Suprapubic skin (tissue), 4 donors: Measurements from ENCODE around the gene IL17REL. TPM values are rescaled to one million over a fixed set of nuclear protein-coding genes. Genes with fewer than 3 reads are reported as not detected.

Experiments
- DNase-seq, 2 donors: peaks; one replicate each; pipeline ENCODE4 v3.0.0-alpha.2; 2019; ENCODE audit warnings: low spot score in 2 of 2
- H3K27ac ChIP-seq: fragments of 200-600 bp; sonication (generic); one replicate; pipeline ENCODE4 v1.5.1; 2019
- H3K27me3 ChIP-seq: fragments of 200-600 bp; sonication (generic); one replicate; pipeline ENCODE4 v1.5.1; 2019
- H3K36me3 ChIP-seq: fragments of 200-600 bp; sonication (generic); one replicate; pipeline ENCODE4 v1.5.1; 2019
- H3K4me1 ChIP-seq: fragments of 200-600 bp; sonication (generic); one replicate; pipeline ENCODE4 v1.5.1; 2019
- H3K4me3 ChIP-seq: fragments of 200-600 bp; sonication (generic); one replicate; pipeline ENCODE4 v1.5.1; 2019; ENCODE audit warnings: mild to moderate bottlenecking
- H3K9me3 ChIP-seq: fragments of 200-600 bp; sonication (generic); one replicate; pipeline ENCODE4 v1.5.1; 2019
- CTCF ChIP-seq, 2 donors: fragments of 200-600 bp in 1 of 2; fragments of 450-650 bp in 1 of 2; sonication (generic) in 1 of 2; IDR thresholded peaks; one replicate each; pipeline ENCODE4 v1.5.1; 2016 to 2019; ENCODE audit warnings: antibody characterized with exemption in 2 of 2, mild to moderate bottlenecking in 1 of 2, moderate library complexity in 1 of 2
- EP300 ChIP-seq: sonication (generic); formaldehyde crosslinking; IDR thresholded peaks from one replicate; pipeline ENCODE4 v1.6.1; 2017; ENCODE audit warnings: antibody characterized with exemption
- POLR2A ChIP-seq, 2 donors: fragments of 450-650 bp; IDR thresholded peaks; one replicate each; pipeline ENCODE4 v1.6.1; 2017; ENCODE audit warnings: antibody characterized with exemption in 2 of 2, mild to moderate bottlenecking in 2 of 2, moderate library complexity in 2 of 2
- POLR2AphosphoS5 ChIP-seq, 3 donors: sonication (generic); formaldehyde crosslinking; IDR thresholded peaks; one replicate each; pipeline ENCODE4 v1.6.1; 2017; ENCODE audit warnings: antibody characterized with exemption in 3 of 3
- WGBS: methylation state at CpG from one replicate; pipeline ENCODE4 v1.1.5; 2018; 5-methylcytosine and 5-hydroxymethylcytosine counted together
- total RNA-seq, 4 donors: library from RNA; depleted of rRNA; stranded (reverse); fragments of >200 nt; gene quantifications; one replicate each; pipeline ENCODE4 v1.1.0, GENCODE V29; 2016

IL17REL gene
- total RNA-seq, result not detected

GRCh38 chr22:50012211-50013181 is at the start of gene IL17REL:
Gene IL17REL, minus strand, starts transcription at chr22:50012765. Its CDS starts 119 bp downstream, at chr22:50012646.
- TF ChIP-seq POLR2AphosphoS5 (IDR thresholded peaks at IDR 0.05), result no peak
- TF ChIP-seq POLR2A (IDR thresholded peaks at IDR 0.05), result no peak
- no peak for TF ChIP-seq EP300
- peak in 1 of 2 donors; percentile 6 for TF ChIP-seq CTCF (IDR thresholded peaks at IDR 0.05)
- DNase-seq, result no peak
- H3K4me3 ChIP-seq, result no peak within 1 kb of the TSS
- 64% methylated on average over 17 of the region's 29 CpGs for WGBS
- H3K4me1 ChIP-seq, result peaks cover 38% of the 10 kb centered on the region
- no peak within 1 kb of the TSS for H3K27ac ChIP-seq
- peaks cover 87% of the 10 kb centered on the region for H3K27me3 ChIP-seq
- no peaks in the 10 kb centered on the region for H3K36me3 ChIP-seq
- no peaks in the 10 kb centered on the region for H3K9me3 ChIP-seq

DNA sequence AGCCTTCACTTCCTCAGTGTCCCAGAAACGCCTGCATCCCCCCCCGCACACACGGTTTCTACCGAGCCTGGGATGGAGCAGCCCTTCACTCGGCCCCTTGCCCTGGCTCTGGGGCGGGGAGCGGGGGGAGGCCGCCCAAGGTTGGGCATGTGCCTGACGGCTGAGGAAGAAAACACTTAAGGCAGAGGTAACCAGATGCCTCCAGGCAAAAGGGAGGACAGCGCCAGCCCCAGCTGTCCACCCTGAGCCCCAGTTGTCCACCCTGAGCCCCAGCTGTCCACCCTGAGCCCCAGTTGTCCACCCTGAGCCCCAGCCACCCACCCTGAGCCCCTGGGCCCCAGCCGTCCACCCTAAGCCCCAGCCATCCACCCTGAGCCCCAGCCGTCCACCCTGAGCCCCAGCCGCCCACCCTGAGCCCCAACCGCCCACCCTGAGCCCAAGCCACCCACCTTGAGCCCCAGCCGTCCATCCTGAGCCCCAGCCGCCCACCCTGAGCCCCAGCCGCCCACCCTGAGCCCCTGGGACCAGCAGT is 49.3 kb upstream of the IL17REL start:
- WGBS, result 75% methylated on average over 10 of the region's 17 CpGs
- peaks cover 15% of the 10 kb centered on the region for H3K4me1 ChIP-seq
- H3K27ac ChIP-seq, result no peak overlapping the region
- no peak for DNase-seq
- TF ChIP-seq POLR2A (IDR thresholded peaks at IDR 0.05) (no peak), CTCF (IDR thresholded peaks at IDR 0.05) (no peak), EP300 (no peak), POLR2AphosphoS5 (IDR thresholded peaks at IDR 0.05) (no peak)
- no peaks in the 10 kb centered on the region for H3K9me3 ChIP-seq
- peaks cover 50% of the 10 kb centered on the region for H3K27me3 ChIP-seq
- H3K36me3 ChIP-seq, result no peaks in the 10 kb centered on the region
- no peak overlapping the region for H3K4me3 ChIP-seq

DNA sequence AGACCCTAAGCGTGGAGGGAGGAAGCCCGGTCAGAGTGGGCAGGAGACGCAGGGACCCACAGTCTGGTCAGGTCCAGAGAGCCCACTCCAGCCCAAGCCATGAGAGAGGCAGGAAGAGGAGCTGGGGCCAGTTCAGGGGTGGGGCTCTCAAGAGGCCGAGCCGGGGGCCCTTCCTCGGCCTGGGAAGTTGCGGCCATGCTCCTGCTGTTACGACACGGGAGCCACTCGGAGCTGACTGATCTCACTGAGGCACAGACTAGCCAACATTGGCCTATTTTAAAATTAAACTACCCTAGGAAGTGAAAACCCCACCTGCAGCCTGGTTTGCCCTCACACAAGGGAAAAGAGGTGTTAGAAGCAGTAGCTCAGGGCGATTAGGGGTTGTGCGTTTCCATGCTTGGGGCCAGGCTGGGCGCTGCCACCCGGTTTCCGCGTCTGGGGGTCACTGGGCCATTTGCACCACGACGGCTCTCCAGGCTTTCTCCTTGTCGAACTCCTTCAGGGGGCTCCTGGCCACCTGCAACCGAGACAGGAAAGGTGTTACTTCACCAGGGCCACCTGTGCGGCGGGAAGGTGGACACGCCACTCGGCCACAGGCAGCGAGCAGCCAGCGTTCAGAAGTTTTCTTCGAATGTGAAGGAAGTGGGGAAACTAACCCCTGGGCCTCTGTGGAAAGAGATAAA is 48.7 kb upstream of the IL17REL start:
- no peak for TF ChIP-seq POLR2AphosphoS5 (IDR thresholded peaks at IDR 0.05)
- TF ChIP-seq CTCF (IDR thresholded peaks at IDR 0.05), result no peak
- no peak for TF ChIP-seq POLR2A (IDR thresholded peaks at IDR 0.05)
- TF ChIP-seq EP300, result no peak
- no peak for DNase-seq
- Histone ChIP-seq H3K9me3 (no peaks in the 10 kb centered on the region), H3K4me3 (no peak overlapping the region), H3K27me3 (peaks cover 50% of the 10 kb centered on the region), H3K36me3 (no peaks in the 10 kb centered on the region), H3K4me1 (peaks cover 15% of the 10 kb centered on the region), H3K27ac (no peak overlapping the region)
- 78% methylated on average over 23 of the region's 27 CpGs for WGBS

DNA sequence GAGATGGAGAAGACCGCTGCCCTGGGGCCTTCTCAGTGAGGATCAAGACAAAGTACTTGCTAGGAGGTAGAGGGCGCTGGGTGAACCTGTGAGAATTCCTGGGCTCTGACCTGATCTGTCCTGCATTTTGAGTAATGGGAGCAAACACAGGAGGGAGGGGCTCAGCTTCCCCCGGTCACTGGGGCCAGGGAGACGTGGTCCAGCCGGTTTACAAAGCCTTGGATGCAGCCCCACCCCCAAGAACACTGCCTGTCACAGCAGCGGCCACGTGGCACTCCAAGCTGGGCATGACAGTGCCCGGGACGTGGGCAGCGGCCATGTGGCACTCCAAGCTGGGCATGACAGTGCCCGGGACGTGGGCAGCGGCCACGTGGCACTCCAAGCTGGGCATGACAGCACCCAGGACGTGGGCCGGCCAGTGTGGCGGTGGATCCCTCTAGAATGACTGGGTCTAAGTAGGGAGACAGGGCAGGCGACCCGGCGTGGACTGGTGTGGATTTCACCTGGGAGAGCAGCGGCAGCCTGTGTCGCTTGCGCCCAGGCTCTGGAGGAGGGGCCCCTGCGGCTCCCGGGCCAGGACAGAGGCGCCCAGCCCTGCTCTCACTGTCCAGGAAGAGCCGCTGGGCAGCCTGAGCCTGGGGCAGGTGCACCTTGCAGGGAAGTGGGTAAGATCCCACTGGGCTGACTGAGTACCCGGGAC is 48.0 kb upstream of the IL17REL start:
- no peak for DNase-seq
- H3K4me3 ChIP-seq, result no peak overlapping the region
- WGBS, result 72% methylated on average over 6 of the region's 28 CpGs
- H3K9me3 ChIP-seq, result no peaks in the 10 kb centered on the region
- no peak overlapping the region for H3K27ac ChIP-seq
- peaks cover 50% of the 10 kb centered on the region for H3K27me3 ChIP-seq
- peaks cover 15% of the 10 kb centered on the region for H3K4me1 ChIP-seq
- no peaks in the 10 kb centered on the region for H3K36me3 ChIP-seq
- TF ChIP-seq POLR2AphosphoS5 (IDR thresholded peaks at IDR 0.05) (no peak), POLR2A (IDR thresholded peaks at IDR 0.05) (no peak), CTCF (IDR thresholded peaks at IDR 0.05) (no peak), EP300 (no peak)
